GM21515 (cell line): ENCODE measurements around the gene JADE2.
"Not testable (repeated sequence)": the region's sequence is repeated elsewhere in the genome, so short reads cannot be mapped to it uniquely, and the experiment has no call there.

Experiments used
- ATAC-seq: cut with Tn5 transposase; IDR thresholded peaks from one replicate; pipeline ENCODE4 v1.9.1; 2021; ENCODE audit not compliant: unreplicated experiment

JADE2 gene

GRCh38 chr5:134524826-134525682 lies at the start of gene JADE2:
TSS of gene JADE2 (plus strand) at chr5:134525670. CDS start at chr5:134535858, 10,188 bp downstream.
- peak; percentile 33 for ATAC-seq

DNA sequence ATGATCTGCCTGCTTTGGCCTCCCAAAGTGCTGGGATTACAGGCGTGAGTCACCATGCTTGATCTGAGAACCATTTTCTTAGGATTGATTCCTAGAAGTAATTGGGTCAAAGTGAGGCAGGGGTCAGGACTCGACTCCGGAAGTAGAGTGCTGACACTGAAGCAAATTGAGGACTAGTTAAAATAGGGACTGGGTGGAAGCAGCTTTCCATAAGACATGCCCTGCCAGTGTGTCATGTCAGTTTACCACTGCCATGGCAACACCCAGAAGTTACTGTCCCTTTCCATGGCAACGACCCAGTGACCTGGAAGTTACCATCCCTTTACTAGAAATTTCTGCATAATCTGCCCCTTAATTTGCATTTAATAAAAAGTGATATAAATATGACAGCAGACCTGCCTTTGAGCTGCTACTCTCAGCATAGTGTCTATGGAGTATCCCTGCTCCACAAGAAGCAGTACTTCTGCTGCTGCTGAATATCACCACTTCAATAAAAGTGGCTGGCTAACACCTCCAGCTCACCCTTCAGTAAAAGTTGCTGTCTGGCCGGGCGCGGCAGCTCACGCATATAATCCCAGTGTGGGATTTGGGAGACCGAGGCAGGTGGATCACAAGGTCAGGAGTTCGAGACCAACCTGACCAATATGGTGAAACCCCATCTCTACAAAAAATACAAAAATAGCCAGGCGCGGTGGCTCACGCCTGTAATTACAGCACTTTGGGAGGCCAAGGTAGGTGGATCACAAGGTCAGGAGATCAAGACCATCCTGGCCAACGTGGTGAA lies 47.8 kb upstream of the JADE2 start:
- no peak for ATAC-seq

DNA sequence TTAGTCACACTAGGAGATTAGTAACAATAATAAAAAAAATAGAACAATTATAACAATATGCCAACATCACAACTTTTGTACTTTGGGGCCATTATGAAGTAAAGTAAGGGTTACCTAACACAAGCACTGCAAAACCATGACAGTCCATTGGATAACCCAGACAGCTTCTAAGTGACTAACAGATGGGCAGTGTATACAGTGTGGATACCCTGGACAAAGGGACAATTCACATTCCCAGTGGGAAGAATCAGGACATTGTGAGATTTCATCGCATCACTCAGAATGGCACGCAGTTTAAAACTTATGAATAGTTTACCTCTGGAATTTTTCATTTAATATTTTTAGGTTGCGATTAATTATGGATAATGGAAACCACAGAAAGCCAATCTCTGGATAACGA lies 45.6 kb upstream of the JADE2 start:
- ATAC-seq, result no peak

- ATAC-seq, result no peak
Measured at GRCh38 chr5:134489227-134489944, 36.1 kb upstream of the JADE2 start.

DNA sequence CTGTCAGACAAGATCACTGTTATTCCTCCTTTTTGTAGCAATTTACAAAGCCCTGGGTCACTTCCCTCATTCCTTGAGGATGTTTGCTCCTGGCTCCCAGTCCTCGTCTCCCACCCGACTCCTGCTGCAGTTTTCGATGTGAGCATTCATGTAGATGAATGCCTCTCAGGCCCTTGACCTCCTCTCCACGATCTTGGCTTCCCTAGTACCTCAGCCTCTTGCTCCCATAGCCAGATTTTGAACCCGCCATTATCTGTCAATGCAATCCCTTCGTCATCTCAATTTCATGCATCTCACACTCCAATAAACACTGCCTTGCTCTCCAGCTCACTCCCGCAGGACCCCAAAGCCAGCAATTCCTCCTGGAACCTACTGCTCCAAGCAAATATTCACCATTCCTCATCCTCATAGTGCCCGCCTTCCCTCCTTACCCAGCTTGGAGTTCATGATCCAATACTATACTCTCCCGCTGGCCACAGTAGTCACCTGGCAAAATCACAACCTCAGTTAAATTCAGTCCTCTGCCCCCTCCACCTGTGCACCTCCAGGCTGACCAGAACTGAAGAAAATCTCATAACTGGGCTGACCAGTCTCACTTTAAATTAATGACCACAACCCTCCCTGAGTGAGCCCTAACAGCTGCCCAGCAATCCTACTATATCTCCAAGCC lies 35.1 kb upstream of the JADE2 start:
- no peak for ATAC-seq

- ATAC-seq, result no peak
Measured at GRCh38 chr5:134490925-134491271, 34.6 kb upstream of the JADE2 start.

DNA sequence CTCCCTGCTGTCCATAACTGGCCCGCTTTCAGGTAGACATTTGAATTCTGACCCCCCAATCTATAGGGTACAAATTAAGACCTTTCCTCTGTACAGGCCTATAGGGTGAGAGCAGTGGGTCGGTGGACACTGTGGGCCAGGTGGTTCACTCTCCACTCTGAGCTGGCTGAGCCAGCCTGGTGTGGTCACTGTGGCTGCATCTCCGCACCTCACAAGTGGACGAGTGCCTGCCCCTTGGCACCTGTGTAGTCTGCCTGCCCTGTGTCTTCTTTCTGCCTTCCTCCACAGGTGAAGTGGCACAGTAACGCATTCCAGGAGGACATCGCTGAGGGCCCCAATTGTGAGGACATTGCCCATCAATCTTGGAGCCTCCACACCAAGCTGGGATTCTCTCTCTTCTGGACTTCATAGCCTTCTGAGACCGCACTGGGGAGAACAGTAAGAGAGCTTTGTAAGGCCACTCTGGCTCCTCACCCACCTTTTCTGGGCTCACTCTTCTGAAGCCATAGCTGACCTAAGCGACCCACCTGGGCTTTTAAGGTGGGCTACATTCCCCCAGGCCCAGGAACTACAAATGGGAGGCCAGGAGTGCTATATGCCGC lies 33.5 kb upstream of the JADE2 start:
- ATAC-seq, result no peak

- ATAC-seq, result no peak
Measured at GRCh38 chr5:134492568-134492967, 32.9 kb upstream of the JADE2 start.

- no peak for ATAC-seq
Measured at GRCh38 chr5:134493461-134494055, 31.9 kb upstream of the JADE2 start.

DNA sequence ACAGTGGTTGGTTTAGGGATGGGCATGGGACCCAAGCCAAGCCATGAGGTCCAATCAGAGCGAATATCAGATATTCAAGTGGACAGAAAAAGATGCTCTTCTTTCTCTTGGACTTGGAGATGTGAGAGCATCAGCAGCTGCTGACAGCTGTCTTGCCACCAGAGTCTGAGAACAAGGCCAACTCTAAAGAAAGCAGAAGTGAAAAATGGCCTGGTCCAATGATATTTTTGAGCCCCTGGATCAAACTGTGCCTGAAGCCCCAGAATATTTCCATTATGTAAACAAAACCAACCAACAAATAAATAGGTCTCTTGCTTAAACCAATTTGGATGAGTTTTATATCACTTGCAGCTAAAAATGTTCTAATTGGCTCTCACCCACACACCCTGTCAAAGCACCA lies 30.7 kb upstream of the JADE2 start:
- no peak for ATAC-seq

DNA sequence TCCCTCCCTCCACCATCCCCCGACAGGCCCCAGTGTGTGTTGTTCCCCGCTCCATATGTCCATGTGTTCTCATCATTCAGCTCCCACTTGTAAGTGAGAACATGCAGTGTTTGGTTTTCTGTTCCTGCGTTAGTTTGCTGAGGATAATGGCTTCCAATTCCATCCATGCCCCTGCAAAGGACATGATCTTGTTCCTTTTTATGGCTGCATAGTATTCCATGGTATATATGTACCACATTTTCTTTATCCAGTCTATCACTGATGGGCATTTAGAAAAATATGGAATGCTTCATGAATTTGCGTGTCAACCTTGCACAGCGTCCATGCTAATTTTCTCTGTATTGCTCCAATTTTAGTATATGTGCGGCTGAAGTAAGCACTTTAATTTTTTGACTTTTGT lies 25.6 kb upstream of the JADE2 start:
- not testable (repeated sequence) for ATAC-seq

DNA sequence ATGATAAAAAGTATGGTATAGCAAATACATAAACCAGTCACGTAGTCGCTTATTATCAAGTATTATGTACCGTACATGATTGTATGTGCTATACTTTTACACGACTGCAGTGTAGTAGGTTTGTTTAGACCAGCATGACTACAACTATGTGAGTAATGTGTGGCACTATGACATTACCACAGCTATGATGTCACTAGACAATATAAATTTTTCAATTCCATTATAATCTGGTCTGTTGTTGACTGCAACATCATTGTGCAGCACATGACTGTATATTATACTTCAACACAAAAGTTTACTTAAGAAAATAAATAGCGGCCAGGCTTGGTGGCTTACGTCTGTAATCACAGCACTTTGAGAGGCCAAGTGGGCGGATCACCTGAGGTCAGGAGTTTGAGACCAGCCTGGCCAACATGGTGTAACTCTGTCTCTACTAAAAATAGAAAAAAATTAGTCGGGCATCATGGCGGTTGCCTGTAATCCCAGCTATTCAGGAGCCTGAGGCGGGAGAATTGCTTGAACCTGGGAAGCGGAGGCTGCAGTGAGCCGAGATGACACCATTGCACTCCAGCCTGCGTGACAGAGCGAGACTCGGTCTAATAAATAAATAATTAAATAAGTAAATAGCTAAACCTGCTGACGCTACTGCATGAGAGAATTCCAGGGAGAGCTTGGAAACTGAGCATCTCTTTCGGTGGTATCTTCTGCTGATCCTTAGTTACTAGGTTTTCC lies 24.6 kb upstream of the JADE2 start:
- no peak for ATAC-seq

DNA sequence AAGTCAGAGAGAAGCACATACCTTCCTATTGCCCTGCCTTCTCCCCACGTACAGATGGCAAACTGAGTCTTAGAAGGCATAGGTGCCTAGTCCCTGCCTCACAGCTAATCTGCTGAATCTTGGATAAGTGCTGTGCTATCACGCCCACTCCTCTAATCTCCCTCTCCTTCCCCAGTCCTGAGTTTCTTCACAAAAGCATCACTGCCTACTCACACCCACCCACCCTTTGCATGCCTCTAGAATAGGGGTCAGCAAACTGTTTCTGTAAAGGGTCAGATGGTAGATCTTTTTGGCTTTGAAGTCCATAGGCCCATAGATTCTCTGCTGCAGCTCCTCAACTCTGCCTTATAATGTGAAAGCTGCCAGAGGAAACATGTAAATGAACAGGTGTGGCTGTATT lies 23.2 kb upstream of the JADE2 start:
- no peak for ATAC-seq

DNA sequence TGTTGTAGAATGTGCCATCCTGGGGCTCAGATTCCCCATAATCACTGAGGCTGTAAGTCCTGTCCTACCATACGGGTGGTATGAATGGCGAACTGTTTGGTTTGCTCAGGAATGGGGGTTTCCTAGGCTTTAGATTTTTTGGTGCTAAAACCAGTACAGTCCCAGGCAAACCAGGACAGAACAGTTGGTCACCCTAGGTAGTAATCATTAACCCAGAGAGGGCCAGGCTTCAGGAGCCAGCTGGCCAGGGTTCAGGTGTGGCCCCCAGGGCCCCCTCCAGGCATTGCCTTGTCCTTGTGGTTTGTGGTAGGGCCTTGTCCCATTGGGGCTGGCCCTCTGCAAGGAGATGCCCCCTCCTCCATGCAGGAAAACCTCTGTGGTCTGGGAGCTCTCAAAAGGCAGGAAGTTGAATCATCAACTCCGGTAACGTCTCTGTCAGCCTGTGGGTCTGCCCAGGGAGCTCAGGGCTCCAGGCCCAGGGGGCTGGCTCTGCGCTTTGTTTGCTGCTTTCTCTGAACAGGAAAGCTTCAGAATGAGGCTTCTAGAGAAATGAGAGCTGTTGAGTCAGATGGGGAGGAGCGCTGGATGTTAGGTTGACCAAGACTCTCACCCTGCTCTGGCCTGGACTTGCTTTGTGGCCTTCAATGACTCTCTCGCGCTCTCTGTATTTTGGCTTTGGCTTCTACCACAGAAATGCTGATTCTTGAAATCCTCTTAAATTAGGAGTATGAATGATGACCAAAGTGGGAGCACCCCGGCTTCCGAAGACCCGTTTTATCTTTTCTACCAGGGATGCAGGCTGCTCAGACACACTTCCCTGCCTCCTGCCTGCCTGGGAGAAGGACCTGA lies 22.2 kb upstream of the JADE2 start:
- ATAC-seq, result peak; percentile 73

GRCh38 chr5:134503937-134504437 lies 21.5 kb upstream of the JADE2 start:
- ATAC-seq, result no peak

GRCh38 chr5:134504629-134505300 lies 20.7 kb upstream of the JADE2 start:
- no peak for ATAC-seq

DNA sequence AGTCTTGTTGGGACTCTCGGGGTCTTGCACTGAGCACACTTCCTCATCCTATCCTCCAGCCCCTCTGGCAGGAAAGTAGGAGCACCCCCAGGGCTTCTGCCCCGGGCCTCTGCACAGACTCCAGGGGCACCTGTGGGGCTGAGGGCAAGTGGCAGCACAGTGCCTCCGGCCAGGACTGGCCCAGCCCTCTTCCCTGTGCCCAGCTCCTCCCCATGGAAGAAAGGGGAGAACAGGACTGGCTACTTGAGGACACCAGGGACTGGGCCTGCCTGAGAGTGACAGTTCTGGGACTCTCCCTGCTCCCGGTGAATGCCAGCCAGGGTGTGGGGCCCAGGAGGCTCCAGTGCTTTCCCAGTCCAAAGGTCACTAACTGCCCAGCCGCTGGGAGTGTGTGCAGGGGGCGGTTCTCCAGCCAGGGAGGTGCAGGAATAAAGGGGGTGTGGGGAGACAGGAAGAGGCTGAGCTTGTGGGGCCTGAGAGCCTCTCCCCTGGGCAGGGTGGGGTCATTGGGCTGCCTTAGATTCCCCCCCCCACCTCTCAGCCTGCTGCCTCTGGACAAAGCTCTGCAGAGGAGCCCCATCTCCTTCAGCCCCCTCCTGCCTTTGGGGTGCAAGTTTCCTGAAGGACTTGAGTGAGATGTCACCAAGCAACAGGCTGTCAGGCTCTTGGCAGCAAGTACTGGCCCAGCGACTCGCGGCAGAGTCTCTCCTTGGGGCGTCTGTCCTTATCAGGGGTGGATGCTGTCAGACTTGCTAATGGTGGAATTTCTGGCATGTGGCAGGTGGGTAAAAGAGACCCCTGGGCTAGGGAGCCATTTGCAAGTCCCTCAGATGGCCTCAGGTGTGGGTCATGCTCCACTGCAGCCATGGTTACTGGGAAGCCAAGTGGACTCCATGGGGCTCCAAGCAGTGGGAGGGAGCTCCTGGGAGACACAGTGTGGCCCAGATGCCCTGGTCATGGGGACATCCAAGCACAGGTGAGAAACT lies 19.1 kb upstream of the JADE2 start:
- no peak for ATAC-seq
